GM21381 (cell line): ENCODE measurements around the gene RASA4.
"Not testable (repeated sequence)": the region's sequence is repeated elsewhere in the genome, so short reads cannot be mapped to it uniquely, and the experiment has no call there.

ENCODE experiments used
- ATAC-seq: cut with Tn5 transposase; IDR thresholded peaks from one replicate; pipeline ENCODE4 v1.9.1; 2021; ENCODE audit warnings: mild to moderate bottlenecking, moderate library complexity; ENCODE audit not compliant: unreplicated experiment

RASA4 gene

DNA sequence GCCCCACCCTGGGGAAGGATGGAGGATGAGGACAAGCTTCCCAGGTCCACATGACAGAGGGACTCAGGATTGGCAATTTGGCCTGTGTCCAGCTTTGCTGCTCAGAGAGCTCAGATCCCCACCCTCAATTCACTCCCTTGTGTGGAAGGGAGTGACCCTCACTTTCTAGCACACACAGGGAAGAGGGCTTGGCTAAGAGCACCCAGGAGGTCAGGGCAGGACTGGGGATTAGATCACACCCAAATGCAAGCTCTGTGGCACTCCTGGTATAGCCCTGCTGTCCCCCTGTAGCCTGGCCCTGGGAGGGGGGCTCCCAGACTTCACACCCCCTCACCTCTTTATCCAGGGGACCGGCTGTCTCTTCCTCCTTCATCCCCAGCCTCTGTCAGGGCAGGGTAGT is 72.2 kb downstream of the RASA4 start:
- not testable (repeated sequence) for ATAC-seq

DNA sequence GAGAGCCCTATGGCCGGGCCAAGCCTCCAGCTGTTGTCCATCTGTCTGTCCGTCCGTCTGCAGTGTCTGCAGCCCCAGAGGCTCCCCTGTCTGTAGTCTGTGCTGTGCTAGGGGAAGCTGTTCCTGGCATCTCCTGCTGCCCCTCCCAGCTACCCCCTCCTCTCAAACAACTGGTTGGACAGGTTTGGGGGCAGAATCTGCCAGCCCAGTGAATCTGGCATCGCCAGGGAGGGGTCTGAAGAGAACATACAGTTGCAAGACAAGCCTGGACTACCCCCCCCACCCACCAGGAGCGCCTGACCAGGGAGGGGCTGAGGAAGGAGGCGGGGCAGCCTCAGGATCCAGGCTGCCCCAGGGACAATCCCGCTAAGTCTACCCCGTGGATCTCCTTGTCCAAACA is 73.0 kb downstream of the RASA4 start, which contains the start of gene UPK3BL2:
Gene UPK3BL2, minus strand, starts transcription at position 101 of the 400 bp plus-strand sequence. Its CDS starts 60 bp downstream, at position 41.
- ATAC-seq, result not testable (repeated sequence)

DNA sequence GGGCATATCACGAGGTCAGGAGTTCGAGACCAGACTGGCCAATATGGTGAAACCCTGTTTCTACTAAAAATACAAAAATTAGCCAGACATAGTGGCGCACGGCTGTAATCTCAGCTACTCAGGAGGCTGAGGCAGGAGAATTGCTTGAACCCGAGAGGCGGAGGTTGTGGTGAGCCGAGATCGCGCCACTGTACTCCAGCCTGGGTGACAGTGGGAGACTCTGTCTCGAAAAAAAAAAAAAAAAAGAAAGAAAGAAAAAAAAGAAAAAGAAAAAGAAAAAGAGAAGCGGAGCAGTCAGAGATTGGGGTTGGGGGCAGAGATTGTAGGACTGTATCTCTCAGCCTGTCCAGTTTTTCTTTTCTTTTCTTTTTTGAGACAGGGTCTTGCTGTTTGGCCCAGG is 73.8 kb downstream of the RASA4 start:
- ATAC-seq, result not testable (repeated sequence)

DNA sequence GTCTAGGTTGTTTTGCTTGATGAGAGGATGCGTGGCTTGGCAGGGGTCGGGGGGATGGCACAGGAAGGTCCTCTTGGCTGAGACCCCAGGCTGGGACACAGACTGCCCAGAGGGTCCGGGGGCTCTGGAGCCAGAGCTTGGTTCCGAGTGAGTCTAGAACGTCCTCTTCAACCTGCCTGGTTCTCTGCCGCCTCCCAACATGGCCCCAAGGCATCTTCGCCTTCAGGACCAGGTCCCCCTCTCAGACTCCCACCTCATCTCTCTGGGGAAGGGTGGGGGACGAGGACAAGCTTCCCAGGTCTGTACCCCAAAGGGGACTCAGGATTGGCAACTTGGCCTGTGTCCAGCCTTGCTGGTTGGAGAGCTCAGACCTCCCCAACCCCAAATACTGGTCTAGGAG is 74.5 kb downstream of the RASA4 start:
- ATAC-seq, result not testable (repeated sequence)

DNA sequence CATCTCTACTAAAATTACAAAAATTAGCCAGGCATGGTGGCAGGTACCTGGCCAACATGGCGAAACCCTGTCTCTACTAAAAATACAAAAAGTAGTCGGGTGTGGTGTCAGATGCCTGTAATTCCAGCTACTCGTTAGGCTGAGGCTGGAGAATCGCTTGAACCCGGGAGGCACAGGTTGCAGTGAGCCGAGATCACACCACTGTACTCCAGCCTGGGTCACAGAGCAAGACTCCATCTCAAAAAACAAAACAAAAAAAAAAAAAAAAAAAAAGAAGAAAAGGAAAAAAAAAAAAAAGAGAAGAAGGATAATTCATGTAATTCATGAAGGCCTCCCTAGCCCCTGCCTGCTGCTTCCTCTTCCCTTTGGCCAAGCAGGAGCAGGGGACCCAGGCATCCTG is 76.0 kb downstream of the RASA4 start:
- ATAC-seq, result not testable (repeated sequence)

DNA sequence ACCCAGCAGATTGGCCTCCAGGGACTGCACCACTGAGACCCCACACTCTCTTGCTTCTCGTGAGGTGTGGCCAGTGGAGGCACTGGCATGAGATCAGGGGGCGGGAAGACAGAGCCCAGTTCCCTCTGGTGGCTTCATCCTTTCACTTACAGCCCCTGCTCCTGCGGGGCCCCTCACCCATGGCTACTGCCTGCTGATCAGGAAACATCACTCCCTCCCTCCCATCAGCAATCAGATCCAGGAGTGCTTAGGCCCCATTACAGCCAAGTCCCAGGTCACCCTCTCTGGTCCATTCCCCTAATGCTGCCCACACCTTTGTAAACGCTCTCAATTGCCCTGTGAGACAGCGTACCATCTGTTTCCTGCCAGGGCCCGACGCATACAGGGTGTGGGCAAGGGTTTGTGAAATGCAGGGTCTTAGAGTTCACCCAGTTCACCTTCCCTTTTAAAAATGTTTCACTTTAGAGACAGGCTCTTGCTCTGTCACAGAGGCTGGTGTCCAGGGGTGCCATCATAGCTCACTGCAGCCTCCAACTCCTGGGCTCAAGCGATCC is 81.4 kb downstream of the RASA4 start:
- not testable (repeated sequence) for ATAC-seq

DNA sequence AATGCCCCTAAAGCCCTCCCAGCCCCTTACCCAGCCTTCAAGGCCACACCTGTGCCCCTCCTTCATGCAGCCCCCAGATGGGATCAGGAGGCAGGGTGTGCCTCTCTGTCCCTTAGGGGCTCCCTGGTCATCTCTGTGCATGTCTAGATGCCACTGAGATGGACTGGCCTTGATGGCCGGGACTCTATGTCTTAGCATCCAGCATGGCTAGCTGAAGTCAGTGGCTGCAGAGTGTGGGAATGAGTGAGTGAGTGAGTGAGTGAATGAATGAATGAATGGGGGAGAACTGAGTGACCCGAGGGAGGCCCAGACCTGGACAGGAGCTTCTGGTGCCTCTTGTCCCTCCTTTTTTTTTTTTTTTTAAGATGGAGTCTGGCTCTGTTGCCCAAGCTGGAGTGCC is 84.4 kb downstream of the RASA4 start:
- ATAC-seq, result not testable (repeated sequence)

DNA sequence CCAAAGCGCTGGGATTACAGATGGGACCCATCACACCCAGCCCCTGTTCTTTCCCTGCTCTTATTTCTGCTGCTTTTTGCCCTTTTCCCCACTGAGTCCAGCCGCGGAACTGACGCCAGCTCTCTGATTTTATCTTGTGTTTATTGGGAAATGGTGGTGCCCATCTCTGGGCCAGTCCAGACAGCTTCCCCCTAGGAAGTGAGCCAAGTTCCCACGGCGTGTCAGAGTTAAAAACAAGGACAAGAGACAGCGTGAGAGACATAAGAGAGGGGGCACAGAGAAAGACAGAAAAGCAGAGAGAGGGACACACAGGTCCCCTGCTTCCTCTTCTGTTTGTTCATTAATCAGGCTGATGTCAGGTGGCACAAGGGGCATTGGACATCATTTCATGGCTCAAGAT is 85.0 kb downstream of the RASA4 start:
- ATAC-seq, result not testable (repeated sequence)

DNA sequence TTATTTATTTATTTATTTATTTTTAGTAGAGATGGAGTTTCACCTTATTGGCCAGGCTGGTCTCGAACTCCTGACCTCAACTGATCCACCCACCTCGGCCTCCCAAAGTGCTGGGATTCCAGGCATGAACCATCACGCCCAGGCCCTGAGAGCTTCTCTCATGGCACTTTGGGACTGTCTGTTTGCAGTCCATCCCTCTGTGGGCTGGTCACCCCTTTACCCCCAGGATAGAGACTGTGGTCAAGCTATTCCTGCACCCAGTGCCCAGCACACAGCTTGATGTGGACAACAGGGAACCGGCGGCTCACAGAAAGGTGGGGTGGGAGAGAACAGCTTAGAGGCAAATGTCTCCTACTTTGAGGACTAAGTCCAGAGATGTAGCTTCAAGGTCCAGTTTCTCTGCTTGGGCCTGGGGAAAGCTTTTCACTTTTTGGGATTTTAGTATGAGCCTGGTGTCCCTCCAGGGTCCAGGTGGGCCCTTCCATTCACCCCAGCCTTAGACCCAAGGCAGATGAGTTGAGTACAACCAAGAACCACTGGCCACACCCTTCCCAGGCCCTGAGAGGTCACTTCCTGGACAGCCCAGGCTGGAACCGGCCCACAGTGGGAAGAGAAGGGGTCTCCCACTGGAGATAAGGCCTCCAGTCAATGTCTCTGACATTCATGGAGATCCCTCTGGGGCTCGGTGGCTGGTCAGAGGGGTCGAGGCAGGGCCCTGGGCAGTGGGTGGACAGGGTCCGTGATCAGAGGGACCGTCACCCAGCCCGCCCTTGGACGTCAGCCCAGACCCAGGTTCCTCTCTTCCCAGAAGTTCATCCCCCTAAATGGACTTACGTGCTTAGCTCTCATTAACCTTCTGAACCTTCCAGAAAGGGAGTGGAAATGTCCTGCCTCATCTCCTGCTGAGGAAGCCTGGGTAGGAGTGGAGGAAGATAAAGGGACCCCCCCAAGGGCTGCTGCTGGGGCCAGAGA is 88.4 kb downstream of the RASA4 start:
- not testable (repeated sequence) for ATAC-seq

DNA sequence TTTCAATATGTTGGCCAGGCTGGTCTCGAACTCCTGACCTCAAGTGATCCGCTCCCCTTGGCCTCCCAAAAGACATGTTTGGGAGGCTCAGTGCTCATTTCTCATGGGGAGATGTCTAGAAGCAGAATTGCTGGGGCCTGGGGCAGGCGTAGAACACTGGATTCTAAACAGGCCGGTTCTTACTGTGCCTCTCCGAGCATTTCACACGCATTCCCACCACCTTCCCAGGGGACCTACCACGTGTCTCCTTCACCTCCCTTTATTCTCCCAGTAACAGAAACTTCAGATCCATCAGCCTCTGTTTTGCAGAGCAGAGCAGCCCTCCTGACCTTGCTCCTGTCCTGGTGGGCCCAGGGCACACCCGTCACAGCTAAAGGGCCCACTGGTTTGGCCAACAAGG is 89.4 kb downstream of the RASA4 start:
- not testable (repeated sequence) for ATAC-seq

DNA sequence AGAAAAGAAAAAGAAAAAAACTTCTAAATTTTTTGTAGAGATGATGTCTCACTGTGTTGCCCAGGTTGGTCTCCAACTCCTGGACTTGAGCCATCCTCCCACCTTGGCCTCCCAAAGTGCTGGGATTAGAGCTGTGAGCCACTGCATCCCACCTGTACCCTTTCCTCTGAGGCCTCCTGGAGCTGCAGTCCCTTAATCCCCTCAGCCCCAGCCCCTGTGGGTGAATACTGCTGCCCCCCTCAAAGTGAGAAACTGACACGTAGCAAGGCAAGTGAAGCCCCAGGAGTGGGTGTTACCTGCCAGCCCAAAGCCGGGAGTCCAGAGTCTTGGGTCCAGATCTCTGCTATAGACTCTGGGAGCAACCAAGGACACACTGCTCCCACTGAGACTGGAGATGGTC is 91.8 kb downstream of the RASA4 start:
- not testable (repeated sequence) for ATAC-seq
